GM12873 (cell line): ENCODE measurements around the gene TAT.

Source experiments
- CTCF ChIP-seq: IDR thresholded peaks from 2 replicates; pipeline ENCODE4 v1.5.1; 2012; ENCODE audit warnings: low read depth, mild to moderate bottlenecking, moderate library complexity, low read length, control low read depth; ENCODE audit not compliant: insufficient read depth; ENCODE audit errors: missing control alignments

The TAT gene

GRCh38 chr16:71559855-71560254 lies 17.0 kb downstream of the TAT start:
- TF ChIP-seq CTCF: no peak

DNA sequence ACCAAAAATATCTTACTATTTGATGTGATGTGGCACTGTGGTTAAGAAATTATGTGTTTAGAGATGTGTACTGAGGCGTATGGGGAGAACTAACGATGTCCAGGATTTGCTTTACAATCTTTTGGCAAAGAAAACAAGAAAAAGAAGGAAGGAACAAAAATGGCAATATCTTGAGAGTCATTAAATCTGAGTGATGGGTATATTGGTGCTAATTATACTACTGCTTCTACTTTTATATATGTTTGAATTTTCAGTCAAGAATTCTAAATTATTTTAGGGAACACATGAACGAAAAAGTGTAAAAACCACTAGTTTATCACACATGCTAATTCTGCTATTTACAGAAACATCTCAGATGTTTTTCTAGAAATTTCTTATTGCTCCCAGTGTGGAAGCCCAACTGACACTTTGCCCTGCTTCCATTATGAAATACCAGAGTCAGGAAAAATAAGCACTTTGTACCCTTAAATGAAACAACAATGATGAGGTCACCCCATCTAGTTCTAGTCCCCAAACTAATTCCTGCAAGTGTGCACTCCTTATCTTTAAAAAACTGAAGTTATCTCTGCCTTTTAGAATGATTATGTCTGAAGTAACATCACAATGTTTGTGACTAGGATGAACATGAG lies 18.8 kb downstream of the TAT start:
- TF ChIP-seq CTCF: no peak

GRCh38 chr16:71557299-71557698 lies 19.6 kb downstream of the TAT start:
- no peak for TF ChIP-seq CTCF

DNA sequence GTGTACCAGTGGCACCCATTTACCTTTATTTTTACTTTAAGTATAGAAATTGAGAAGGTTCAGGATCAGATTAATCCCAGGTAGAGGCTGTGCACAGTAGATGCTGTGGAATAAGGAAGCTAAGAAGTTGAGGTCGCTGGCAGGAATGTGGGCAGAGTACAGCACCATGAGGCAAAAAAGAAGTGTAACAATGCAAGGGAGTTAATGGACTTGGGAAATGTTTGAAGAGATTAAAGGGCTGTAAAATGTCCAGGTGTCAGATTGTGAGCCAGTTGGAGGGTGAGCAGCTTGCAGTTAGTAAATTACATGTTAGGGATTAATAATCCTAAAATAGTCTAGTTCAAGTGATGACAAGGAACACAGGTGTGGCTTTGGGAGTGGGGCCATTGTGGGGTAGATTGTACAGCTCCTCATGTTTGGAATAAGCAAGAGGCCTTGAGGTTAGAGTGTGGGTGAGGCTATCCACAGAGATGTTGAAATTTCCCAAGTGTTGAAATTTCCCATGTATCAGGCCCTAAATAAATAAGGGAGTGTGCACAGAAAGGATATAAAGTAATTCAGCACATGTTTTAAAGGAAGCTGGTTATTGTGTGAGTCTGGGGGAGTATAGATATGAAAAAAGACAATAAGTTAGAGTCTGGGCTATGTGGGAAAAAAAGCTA lies 21.5 kb downstream of the TAT start:
- TF ChIP-seq CTCF: no peak

DNA sequence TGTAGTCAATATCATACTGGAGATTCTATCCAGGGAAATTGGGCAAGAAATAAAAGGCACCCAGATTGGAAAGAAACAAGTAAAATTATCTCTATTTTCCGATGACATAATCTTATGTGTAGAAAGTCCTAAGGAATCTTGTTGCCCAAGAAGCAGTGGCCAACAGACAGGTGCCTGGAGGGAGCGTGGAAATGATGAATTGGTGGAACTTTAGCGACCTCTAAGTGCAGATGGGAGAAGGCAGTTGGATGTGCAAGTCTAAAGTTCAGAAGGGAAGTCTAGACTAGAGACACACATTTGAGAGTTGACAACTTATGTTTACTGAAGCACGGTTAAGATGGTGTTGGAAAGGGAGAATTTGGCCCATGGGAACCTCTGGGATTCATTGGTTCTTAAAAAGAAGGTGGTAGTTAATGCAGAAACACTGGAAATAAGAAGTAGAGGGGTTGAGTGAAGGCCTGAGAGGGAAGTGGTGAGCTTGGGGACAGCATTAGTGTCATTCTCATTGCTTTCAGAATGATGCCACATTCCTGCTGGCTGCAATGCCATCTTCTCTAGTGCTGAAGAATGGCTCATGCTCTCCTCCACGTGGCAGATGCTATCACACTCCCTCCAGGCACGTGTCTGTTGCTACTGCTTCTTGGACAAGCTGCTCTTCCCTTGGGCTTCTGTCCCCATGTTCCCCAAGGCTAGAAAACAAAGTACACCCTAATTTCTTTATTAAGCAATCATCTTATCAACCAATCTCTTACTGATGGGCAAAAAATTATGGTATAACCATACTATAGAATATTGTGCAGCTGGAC lies 24.0 kb downstream of the TAT start:
- TF ChIP-seq CTCF: peak; percentile 25

DNA sequence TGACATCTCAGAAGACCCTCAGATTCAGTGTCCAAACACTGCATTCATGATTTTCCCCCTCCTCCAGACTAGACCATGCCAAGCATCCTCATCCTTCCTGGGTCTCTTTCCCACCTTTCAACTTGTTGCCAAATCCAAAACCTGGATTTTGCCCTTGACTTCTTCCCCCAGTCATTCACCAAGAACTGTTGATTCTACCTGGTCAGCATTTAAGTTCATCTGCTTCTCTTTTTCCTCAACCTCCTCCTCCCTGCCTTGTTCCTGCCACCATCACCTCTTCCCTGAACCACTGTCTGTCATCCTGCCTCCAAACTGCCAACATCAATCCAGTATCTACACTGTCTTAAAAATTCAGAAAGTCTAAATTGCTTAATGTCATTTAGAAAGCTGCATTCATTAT lies 29.7 kb downstream of the TAT start:
- no peak for TF ChIP-seq CTCF

GRCh38 chr16:71542377-71542776 lies 34.5 kb downstream of the TAT start:
- TF ChIP-seq CTCF: peak; percentile 89
